Right renal pelvis (tissue), 4 donors: ENCODE data around the gene MCC. TPM values are rescaled to one million over a fixed set of nuclear protein-coding genes. Genes with fewer than 3 reads are reported as not detected.

Source experiments
- DNase-seq, 4 donors: peaks; one replicate each; pipeline ENCODE4 v3.0.0-alpha.2; 2013; ENCODE audit warnings: low read depth in 4 of 4, low spot score in 3 of 4, missing footprints in 1 of 4
- polyA plus RNA-seq, 4 donors: library from polyadenylated mRNA; unstranded; fragments of 120-200 nt; gene quantifications; one replicate each; pipeline ENCODE4 v1.2.1, GENCODE V29; 2013; ENCODE audit not compliant: insufficient read length in 4 of 4

Gene MCC
- polyA plus RNA-seq, 4 donors, result 27.6 to 34.8 (median 32.4) TPM

DNA sequence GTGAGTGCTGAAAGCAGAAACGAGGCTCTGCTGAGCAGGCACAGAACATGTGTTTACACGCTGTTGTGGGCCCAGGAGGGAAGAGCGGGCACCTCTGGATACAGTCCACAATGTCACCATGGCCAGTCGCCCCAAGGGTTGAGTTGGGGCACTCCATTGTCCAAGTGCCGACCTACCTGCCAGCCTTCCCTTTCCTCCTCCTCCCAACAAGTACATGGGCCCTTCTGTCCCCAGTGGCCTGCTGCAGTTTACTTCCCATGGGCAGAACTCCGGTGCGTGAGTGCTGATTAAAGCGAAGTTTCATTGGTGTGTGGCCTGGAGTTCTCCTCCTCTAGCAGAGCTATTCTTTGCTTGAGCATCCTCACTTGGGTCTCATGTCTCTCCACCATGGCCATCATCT lies 461.2 kb downstream of the MCC start:
- no peak for DNase-seq

DNA sequence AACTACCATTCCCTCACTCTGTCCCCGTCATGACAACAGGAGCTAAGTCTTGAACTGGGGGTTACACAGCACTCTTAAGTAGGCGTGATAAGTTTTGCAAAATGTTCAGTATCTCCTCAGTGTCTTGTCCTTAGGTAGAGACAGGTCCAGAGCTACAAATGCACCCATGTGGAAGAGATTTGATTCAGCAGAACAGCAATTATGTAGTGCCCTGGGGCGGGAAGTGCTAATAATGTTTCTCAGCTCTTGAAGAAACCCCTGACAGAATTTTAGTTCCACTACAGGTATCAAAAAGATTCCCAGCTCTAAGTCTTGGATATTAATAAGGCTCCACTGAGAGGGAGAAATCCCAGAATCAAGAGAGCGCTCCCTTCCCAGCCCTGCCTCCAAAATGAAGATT lies 462.0 kb downstream of the MCC start:
- DNase-seq, result no peak

- DNase-seq, result no peak
Observed at GRCh38 chr5:113025596-113025995, 462.7 kb downstream of the MCC start.

DNA sequence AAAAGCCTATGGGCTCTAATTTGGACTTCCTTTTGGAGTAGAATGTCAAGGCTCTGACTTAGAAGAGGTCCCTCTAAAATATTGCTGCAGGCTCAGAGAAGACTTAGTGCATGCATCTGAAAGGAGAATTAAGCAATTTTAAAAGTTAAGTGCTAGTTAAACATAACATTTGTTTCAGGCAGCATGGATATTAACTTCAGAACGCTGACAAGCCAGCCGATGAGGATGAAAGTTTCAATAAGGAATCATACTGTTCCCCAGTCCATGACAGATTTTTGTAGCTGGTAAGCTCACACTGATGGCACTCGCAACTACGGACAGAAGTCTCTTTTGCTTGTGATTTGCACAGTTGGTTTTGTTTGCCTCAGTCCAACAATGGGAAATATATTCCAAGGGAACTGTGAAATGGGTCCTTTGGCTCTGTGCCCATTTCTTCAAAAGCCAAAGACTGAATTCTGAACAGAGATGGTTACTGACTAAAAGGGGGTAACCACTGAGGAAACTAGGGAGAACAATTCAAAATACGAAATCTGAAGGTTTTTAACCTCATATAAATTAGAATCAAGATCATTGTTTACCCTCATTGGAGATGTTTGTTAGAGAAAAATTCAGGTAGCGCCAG lies 464.1 kb downstream of the MCC start:
- no peak for DNase-seq

DNA sequence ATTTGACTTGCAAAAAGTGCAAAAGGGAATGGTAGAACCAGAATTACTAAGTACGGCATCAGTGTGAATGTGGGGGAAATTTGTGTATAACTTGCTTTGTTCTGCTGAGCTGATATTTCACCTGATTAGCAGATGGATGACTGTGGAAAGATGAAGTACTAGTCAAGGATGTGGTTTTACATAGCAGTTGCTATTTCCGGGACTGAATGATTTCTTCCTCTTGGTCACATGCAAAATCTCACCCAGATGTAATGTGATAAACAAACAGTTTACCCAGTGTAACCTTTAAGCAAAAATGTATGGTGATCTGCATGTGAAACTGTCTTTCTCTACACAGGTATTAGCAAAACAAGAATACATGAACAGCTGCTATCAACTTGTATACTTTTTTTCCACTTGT lies 465.6 kb downstream of the MCC start:
- DNase-seq, result no peak

DNA sequence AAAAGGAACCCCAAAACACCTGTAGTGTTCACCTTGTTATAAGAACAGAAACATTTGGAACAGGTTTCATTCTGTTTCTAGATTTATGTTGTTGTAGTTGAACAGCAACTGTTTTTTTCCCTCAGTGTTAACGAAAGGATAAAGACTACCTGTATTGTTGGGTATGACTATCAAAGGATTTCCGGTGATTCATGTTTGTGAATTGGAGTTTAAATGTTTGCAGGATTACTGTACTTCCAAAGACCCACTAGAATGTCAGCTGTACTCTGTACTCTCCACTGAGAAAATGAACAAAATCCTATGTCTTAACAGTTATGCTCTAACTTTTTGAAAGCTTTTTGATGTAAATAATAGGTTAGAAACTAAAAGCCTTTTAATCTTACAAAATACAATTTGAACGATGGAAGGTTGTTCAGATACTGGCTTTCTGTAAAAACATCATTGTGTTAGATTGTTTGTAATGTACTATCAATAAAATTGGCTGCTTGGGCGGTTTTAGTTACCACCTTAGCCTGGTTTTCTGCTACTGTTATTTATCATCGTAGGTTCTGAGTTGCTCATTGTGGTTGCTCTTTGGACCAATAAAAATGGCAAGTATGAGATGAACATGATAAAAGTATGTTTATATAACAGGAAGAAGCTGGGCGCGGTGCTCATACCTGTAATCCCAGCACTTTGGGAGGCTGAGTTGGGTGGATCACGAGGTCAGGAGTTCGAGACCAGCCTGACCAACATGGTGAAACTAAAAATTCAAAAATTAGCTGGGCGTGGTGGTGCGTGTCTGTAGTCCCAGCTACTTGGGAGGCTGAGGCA lies 467.6 kb downstream of the MCC start:
- no peak for DNase-seq

GRCh38 chr5:113017881-113018635 lies 470.2 kb downstream of the MCC start:
- DNase-seq, result no peak

GRCh38 chr5:113005454-113005853 lies 482.8 kb downstream of the MCC start:
- no peak for DNase-seq

DNA sequence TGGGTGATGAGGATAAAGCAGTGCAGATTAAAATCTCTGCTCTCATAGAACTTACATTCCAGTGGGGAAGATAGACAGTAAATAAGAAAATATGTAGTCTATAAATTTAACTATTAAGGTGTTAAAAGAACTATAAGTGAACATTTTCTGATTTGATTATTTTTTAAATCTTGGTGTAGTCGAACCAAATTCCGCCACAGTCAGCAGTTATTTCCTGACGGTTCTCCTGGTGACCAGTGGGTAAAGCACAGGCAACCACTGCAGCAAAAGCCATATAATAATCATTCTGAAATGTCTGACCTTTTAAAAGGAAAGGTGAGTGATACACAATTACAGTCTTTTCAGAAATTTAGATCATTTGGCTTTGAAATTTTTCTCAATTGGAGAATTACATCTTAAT lies 484.5 kb downstream of the MCC start:
- no peak for DNase-seq

DNA sequence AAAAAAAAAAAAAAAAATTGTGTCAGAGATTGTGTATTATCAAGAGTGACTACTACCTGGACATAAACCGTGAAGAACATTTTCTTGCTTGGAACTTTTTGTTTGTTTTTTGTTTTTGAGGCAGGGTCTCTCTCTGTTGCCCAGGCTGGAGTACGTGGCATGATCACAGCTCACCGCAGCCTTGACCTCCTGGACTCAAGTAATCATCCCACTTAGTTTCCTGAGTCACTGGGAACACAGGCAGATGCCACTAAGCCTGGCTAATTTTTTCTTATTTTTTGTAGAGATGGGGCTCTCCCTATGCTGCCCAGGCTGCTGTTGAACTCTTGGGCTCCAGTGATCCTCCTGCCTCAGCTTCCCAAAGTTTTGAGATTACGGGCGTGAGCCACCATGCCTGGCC lies 485.8 kb downstream of the MCC start:
- no peak for DNase-seq

GRCh38 chr5:113000466-113000865 lies 487.8 kb downstream of the MCC start:
- no peak for DNase-seq

DNA sequence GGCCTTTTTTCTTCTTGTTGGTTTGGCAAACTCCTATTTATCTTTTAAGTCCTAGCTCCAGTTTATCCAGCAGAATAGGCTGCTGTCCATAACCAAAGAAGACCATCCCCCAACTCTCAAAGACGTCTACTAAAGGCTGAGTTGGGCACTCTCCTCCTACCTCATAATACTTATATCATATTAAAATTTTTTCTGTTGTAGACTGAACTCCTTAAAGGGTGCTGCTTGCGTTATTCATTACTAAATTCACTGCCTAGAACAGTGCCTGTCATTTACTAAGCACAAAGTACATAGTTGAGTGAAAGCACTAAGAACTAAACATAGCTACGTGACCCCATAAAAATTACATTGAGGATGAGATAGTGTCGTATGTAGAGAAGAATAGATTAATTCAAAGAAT lies 490.0 kb downstream of the MCC start:
- DNase-seq, result no peak

- no peak for DNase-seq
Observed at GRCh38 chr5:112996830-112997374, 491.4 kb downstream of the MCC start.

- peak; percentile 38 to 65 (median 55) for DNase-seq
Observed at GRCh38 chr5:112995764-112996618, 492.3 kb downstream of the MCC start.

- DNase-seq, result no peak
Observed at GRCh38 chr5:112986224-112986623, 502.0 kb downstream of the MCC start.

GRCh38 chr5:112983363-112983762 lies 504.9 kb downstream of the MCC start:
- DNase-seq, result no peak

DNA sequence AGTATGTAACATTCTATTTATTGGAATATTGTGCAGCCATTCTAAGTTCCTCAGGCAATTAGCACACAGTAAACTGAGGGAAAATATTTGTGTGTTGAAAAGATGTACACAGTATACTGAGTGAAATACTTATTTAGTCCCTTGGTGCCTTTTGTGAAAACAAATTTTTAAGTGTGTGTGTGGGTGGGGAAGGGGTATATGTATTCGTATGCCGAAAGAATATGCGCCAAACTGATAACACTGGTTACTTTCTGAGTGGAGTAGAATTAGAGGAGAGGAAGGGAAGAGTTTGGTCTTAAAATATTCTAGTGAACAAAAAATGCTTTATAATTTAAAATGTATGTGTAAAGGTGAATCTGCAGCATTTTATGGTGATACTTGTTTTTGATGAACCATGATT lies 508.5 kb downstream of the MCC start:
- DNase-seq, result no peak

DNA sequence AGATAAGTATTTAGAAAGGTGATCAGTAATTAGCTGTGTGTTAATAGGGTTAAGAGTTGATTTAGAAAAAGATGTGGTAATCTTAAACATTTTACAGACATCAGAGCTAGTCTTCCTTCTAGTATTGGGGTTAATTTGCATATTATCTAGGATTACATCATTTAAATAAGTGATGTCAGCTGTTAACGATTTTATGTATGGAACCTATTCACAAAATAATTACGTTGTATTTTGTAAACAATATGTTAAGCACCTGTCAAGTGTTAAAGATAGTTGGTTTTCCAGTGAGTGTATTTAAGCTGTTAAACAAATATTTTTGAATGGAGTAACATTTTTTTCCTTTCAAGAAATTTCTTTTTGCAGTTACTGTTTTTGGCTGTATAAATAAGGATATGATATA lies 509.4 kb downstream of the MCC start:
- DNase-seq, result no peak

- peak in 1 of 4 donors; percentile 37 for DNase-seq
Observed at GRCh38 chr5:112977440-112977861, 510.8 kb downstream of the MCC start.
